Omental fat pad (tissue), 4 donors: ENCODE measurements around the gene COL6A1. TPM values are rescaled to one million over a fixed set of nuclear protein-coding genes. Genes with fewer than 3 reads are reported as not detected.
A peak's percentile ranks its signal among the peaks of the same experiment; 100 is the strongest.
"Not testable (repeated sequence)": the region's sequence is repeated elsewhere in the genome, so short reads cannot be mapped to it uniquely, and the experiment has no call there.

Experiments used
- ATAC-seq: fragments of 150-250 bp; one replicate; pipeline ENCODE4 v1.9.1; 2016; ENCODE audit warnings: mild to moderate bottlenecking, moderate library complexity; ENCODE audit not compliant: low FRiP score
- DNase-seq: peaks from one replicate; pipeline ENCODE4 v3.0.0-alpha.2; 2019; ENCODE audit warnings: low spot score
- total RNA-seq, 4 donors: library from RNA; depleted of rRNA; stranded (reverse); fragments of >200 nt; gene quantifications; one replicate each; pipeline ENCODE4 v1.1.0, GENCODE V29; 2016
- TF ChIP-seq, protein P1 (sequence below), 3 donors: fragments of 450-650 bp; IDR thresholded peaks; one replicate each; pipeline ENCODE4 v1.5.1; 2016 to 2017; ENCODE audit warnings: antibody characterized with exemption in 3 of 3, mild to moderate bottlenecking in 3 of 3, moderate library complexity in 2 of 3

Gene COL6A1
- total RNA-seq, 4 donors from 2014 or later, result 410 to 1,024 (median 521) TPM

DNA sequence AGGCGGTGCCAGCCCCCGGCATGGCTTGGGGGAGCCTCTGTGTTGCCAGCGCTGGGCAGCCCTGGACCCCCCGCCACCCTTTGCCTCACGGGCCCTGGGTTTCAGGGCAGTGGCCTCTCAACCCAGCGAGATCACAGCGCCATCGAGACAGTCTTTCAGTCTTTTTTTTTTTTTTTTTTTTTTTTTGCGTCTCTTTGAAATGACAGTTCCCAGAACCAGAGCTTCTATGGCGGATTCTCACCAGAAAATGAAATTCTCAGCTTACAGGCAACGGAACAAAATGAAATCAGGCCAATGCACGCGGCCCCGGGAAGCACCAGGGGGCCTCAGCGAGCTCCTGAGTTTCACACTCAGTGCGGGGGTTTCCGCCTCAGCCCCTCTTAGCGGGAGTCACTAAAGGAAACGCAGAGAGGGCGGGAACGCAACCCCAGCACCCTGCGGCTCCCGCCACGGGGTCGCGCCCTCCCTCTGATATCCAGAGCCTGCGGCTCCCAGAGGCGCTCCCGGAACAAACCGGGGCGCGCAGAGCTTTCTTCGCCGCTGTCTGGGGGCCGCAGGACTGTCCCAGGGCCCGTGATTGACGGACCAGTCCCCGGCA, 8.0 kb upstream of the COL6A1 start:
- TF ChIP-seq, protein P1, sequence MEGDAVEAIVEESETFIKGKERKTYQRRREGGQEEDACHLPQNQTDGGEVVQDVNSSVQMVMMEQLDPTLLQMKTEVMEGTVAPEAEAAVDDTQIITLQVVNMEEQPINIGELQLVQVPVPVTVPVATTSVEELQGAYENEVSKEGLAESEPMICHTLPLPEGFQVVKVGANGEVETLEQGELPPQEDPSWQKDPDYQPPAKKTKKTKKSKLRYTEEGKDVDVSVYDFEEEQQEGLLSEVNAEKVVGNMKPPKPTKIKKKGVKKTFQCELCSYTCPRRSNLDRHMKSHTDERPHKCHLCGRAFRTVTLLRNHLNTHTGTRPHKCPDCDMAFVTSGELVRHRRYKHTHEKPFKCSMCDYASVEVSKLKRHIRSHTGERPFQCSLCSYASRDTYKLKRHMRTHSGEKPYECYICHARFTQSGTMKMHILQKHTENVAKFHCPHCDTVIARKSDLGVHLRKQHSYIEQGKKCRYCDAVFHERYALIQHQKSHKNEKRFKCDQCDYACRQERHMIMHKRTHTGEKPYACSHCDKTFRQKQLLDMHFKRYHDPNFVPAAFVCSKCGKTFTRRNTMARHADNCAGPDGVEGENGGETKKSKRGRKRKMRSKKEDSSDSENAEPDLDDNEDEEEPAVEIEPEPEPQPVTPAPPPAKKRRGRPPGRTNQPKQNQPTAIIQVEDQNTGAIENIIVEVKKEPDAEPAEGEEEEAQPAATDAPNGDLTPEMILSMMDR (IDR thresholded peaks at IDR 0.05), result peak in 1 of 3 donors; percentile 12
- ATAC-seq, result peak; percentile 52
- DNase-seq, result no peak

DNA sequence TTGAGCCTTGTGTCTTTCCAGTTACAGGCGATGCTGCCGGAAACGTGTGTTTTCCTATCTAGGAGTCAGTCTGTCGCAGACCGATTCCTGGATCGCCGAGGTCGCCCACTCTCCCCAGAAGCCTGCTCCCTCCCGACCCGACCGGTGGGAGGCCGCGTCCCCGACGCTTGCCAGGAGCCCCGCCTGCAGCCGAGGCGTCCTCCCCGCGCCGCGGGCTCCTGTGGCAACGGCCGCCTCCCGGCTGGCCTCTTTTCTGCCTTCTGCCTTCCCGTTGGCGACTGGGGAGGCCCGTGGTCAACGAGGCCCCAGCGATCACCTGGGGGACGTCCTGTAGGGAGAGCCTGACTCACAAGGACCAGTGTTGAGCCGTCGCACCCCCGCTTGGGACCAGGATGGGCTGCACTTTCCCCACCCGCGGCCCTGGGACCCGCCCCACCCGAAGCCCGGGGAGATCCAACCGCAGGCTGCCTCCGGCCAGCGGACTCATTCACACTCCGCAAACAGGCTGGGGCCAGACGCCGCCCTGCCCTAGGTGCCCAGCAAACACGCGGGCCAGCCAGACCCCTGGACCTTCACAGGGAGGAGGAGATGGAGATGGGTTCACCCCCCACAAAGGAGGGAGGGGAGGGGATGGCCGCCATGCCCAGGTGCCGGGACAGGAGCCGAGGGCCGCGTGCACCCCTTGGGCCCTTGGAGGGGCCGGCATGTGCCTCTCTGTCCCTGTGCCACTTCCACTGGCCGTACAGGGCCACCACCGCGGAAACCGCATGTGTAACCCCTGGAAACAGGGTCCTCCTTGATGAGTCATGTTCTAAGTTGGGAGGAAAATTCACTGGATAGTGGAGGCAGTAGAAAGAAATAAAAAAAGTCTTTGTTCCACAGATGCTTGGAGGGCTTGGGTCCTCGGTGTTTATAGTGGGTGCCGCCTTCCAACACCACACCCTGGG, 7.2 kb upstream of the COL6A1 start:
- TF ChIP-seq, protein P1 (IDR thresholded peaks at IDR 0.05), result no peak
- DNase-seq (no peak), ATAC-seq (peak; percentile 38)

DNA sequence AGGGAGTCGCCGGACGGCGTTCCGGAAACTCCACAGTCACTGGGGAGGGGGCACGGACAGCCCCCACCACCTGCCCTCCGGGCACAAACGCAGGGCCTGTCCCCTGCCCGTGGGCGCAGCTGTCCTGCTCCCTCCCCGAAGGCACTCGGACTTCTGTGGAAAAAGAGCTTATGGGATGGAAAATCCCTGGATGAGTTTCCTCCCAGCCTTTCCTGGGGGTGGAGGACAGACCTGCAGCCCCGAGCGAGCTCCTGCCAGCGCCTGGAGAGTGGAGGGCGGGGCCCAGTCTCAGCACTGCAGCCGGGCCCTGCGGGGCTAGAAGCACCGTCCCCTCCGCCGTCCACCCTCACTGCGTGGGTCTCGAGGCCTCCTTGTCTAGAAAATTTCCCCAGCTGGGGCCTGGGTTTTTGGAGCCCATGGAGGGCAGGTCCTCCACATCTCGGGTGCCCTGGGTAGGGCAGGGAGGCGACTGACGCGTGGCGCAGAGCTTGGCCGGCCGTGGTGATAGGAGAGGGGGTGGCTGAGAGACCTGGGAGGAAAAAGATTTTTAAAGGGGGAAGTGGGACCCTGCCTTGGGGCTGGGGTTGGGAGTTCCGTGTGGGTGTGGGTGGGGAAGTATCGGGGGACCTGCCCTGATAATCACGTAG, 6.4 kb upstream of the COL6A1 start:
- peak; percentile 23 for ATAC-seq
- TF ChIP-seq, protein P1 (IDR thresholded peaks at IDR 0.05), result no peak
- no peak for DNase-seq

DNA sequence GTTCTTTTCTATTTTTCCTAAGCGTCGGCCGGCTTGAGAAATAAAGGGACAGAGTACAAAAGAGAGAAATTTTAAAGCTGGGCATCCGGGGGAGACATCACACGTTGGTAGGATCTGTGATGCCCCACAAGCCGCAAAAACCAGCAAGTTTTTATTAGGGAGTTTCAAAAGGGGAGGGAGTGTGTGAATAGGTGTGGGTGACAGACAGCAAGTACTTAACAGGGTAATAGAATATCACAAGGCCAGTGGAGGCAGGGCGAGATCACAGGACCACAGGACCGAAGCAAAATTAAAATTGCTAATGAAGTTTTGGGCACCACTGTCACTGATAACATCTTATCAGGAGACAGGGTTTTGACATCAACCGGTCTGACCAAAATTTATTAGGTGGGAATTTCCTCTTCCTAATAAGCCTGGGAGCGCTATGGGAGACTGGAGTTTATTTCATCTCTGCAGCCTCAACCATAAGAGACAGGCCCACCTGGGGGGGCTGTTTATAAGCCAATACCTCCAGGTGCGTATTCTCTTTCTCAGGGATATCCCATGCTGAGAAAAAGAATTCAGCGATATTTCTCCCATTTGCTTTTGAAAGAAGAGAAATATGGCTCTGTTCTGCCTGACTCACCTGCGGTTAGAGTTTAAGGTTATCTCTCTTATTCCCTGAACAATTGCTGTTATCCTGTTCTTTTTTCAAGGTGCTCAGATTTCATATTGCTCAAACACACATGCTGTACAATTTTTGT, 5.7 kb upstream of the COL6A1 start:
- ATAC-seq, DNase-seq: not testable (repeated sequence)

DNA sequence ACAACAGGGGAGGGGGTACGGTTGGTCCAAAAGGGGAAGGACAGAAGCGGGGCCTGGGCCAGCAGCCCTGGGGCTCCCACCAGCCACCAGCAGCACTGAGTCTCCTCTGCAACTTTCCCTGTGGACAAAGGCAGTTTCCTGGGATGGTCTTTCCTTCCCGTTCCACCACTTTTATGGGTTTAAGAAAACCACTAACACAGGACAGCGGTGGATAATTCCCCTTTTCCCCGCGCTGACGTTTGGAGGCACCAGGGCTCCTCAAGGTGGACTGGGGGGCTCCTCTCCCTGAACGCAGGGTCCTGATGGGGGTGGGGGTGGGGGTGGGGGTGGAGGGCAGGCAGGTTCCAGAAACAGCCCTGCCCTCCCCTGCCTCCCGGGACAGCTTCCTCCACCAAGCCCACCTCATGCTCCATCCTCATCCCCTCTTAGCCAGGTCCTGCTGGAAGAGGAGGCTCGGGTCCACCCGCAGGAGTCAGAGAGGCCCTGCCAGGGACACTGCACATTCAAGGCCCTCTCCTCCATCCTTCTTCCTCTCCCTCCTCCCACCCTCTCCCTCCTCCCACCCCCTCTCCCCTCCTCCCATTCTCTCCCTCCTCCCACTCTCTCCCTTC, 4.8 kb upstream of the COL6A1 start:
- TF ChIP-seq, protein P1 (IDR thresholded peaks at IDR 0.05), result no peak
- ATAC-seq (no peak), DNase-seq (no peak)

DNA sequence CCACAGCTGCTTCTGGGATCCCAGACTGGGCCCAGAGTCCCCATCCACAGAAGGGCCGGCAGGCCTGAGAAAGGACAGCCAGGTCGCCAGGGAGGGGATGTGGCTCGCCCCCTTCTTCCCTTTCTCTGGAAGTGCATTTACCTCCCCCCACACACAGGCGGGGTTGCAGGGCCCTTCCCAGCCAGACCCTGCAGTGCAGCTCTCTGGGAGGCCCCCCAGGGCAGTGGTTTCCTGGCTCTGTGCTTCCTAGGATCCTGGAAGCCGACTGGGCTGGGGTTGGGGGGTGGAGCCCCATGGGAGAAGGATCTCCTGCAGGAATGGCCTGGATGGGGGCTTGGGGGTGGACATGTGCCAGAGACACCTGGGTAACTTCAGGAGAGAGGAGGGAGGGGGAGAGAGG, 4.2 kb upstream of the COL6A1 start:
- no peak for ATAC-seq
- TF ChIP-seq, protein P1 (IDR thresholded peaks at IDR 0.05), result no peak
- no peak for DNase-seq
